HG03039 (cell line): Measurements from ENCODE around the gene SPTB.

ENCODE experiments used
- ATAC-seq: cut with Tn5 transposase; IDR thresholded peaks from one replicate; pipeline ENCODE4 v1.9.1; 2021; ENCODE audit warnings: mild to moderate bottlenecking, moderate library complexity; ENCODE audit not compliant: unreplicated experiment

SPTB gene

GRCh38 chr14:64718762-64719161 is 160.9 kb downstream of the SPTB start:
- ATAC-seq, result no peak

- no peak for ATAC-seq
Observed at GRCh38 chr14:64717870-64718269, 161.8 kb downstream of the SPTB start.

- no peak for ATAC-seq
Observed at GRCh38 chr14:64715628-64716412, 163.9 kb downstream of the SPTB start.

GRCh38 chr14:64715146-64715627 is 164.5 kb downstream of the SPTB start:
- no peak for ATAC-seq

GRCh38 chr14:64714432-64715025 is 165.2 kb downstream of the SPTB start:
- no peak for ATAC-seq

GRCh38 chr14:64713677-64714076 is 166.0 kb downstream of the SPTB start:
- no peak for ATAC-seq

- ATAC-seq, result no peak
Observed at GRCh38 chr14:64711039-64711438, 168.7 kb downstream of the SPTB start.

GRCh38 chr14:64709126-64709525 is 170.6 kb downstream of the SPTB start:
- ATAC-seq, result no peak

- no peak for ATAC-seq
Observed at GRCh38 chr14:64708148-64709004, 171.3 kb downstream of the SPTB start.

- ATAC-seq, result no peak
Observed at GRCh38 chr14:64707661-64708060, 172.0 kb downstream of the SPTB start.

- ATAC-seq, result no peak
Observed at GRCh38 chr14:64706593-64707193, 173.0 kb downstream of the SPTB start.

- no peak for ATAC-seq
Observed at GRCh38 chr14:64706119-64706592, 173.6 kb downstream of the SPTB start.

GRCh38 chr14:64705381-64706118 is 174.2 kb downstream of the SPTB start:
- no peak for ATAC-seq

GRCh38 chr14:64704743-64705380 is 174.8 kb downstream of the SPTB start:
- no peak for ATAC-seq

- no peak for ATAC-seq
Observed at GRCh38 chr14:64704143-64704742, 175.5 kb downstream of the SPTB start, which contains the start of gene PLEKHG3. TSS of gene PLEKHG3 (plus strand) at chr14:64704424. CDS start at chr14:64727632, 23,208 bp downstream.

- no peak for ATAC-seq
Observed at GRCh38 chr14:64703395-64704142, 176.1 kb downstream of the SPTB start.

- no peak for ATAC-seq
Observed at GRCh38 chr14:64702493-64703394, 177.0 kb downstream of the SPTB start.
